Heart left ventricle (tissue), 16 donors: ENCODE measurements around the gene PSMB2. TPM values are rescaled to one million over a fixed set of nuclear protein-coding genes. Genes with fewer than 3 reads are reported as not detected.

ENCODE experiments used
- ATAC-seq, 4 donors: fragments of 200-7000 bp; cut with Tn5 transposase; one replicate each; pipeline ENCODE4 v1.9.1; 2020 to 2022; ENCODE audit warnings: moderate library complexity in 4 of 4, mild to moderate bottlenecking in 3 of 4, moderate number of reproducible peaks in 1 of 4
- DNase-seq, 5 donors: peaks; one replicate each; pipeline ENCODE4 v3.0.0-alpha.2; 2020
- H3K27ac ChIP-seq, 12 donors: fragments of 200-600 bp; sonication (generic) in 4 of 12; one replicate each; pipeline versions ENCODE4 v1.5.0 to v1.8.0; 2016 to 2022; ENCODE audit warnings: mild to moderate bottlenecking in 2 of 12
- H3K27me3 ChIP-seq, 9 donors: fragments of 200-600 bp; sonication (generic) in 2 of 9; one replicate each; pipeline versions ENCODE4 v1.5.1 to v1.8.0; 2016 to 2022; ENCODE audit warnings: mild to moderate bottlenecking in 3 of 9
- H3K36me3 ChIP-seq, 9 donors: fragments of 200-600 bp; sonication (generic) in 2 of 9; one replicate each; pipeline versions ENCODE4 v1.5.0 to v1.8.0; 2018 to 2022; ENCODE audit warnings: mild to moderate bottlenecking in 2 of 9
- H3K4me1 ChIP-seq, 12 donors: fragments of 200-600 bp; sonication (generic) in 4 of 12; one replicate each; pipeline versions ENCODE4 v1.5.0 to v1.8.0; 2016 to 2022; ENCODE audit warnings: mild to moderate bottlenecking in 3 of 12
- H3K4me3 ChIP-seq, 12 donors: fragments of 200-600 bp; sonication (generic) in 4 of 12; one replicate each; pipeline versions ENCODE4 v1.5.0 to v1.8.0; 2017 to 2022; ENCODE audit warnings: mild to moderate bottlenecking in 9 of 12, moderate library complexity in 4 of 12
- H3K9me3 ChIP-seq, 12 donors: fragments of 200-600 bp; sonication (generic) in 4 of 12; one replicate each; pipeline versions ENCODE4 v1.5.0 to v1.8.0; 2016 to 2022; ENCODE audit warnings: mild to moderate bottlenecking in 1 of 12
- POLR2A ChIP-seq, 2 donors: fragments of 450-650 bp; IDR thresholded peaks; one replicate each; pipeline ENCODE4 v1.6.1; 2017; ENCODE audit warnings: antibody characterized with exemption in 2 of 2, mild to moderate bottlenecking in 2 of 2, moderate library complexity in 2 of 2
- WGBS, 4 donors: extraction: QIAGEN DNeasy Blood & Tissue Kit in 2 of 4; methylation state at CpG; one replicate each; pipeline versions ENCODE4 v1.1.5 to v1.1.7; 2013 to 2018; 5-methylcytosine and 5-hydroxymethylcytosine counted together
- intact Hi-C, 10 donors: fragments of 100-400 bp; cut with DNase I; formaldehyde crosslinking; loops; one replicate each; pipeline versions ENCODE4 v1.11.1 to v1.14.2; 2022
- polyA plus RNA-seq, 2 donors: library from polyadenylated mRNA; stranded (reverse); fragments of 200-250 nt; gene quantifications; one replicate each; pipeline ENCODE4 v1.2.3, GENCODE V29; 2013
- total RNA-seq, 9 donors: library from RNA; depleted of rRNA in 2 of 9; stranded (reverse); fragments of >200 nt in 2 of 9; fragmentation: NEBNext Ultra II Directional in 3 of 9; extraction: Animal tissue kit (Norgen Biotek cat#: 25700) in 3 of 9; gene quantifications; one replicate each; pipeline versions ENCODE4 v1.1.0 to v1.2.4, GENCODE V29; 2016 to 2023
- TF ChIP-seq, protein P1 (sequence below), 12 donors: fragments of 200-600 bp; sonication (generic) in 4 of 12; IDR thresholded peaks; one replicate each; pipeline versions ENCODE4 v1.5.0 to v1.8.0; 2018 to 2022; ENCODE audit warnings: antibody characterized with exemption in 12 of 12, mild to moderate bottlenecking in 5 of 12
- donor health status: ischemic (EF 13 %, LVEDD 7.1; RV severe dilation, severe dysfunction).
- donor health status: healthy with polysubstance abuse.
- donor health status: DM: no; HTN: yes; CAD: no.
- donor health status: DM: no; HTN: no; CAD: no.
- donor health status: ischemic (EF 25% LVEDD 6.9; RV normal size, moderate dysfunction).
- donor health status: ischemic (EF 25% LVEDD 5.7; RV mildly dilated, moderate dysfunction).
- donor health status: healthy.
- donor health status: DM: yes; HTN: yes; CAD: no.
- donor health status: ischemic (EF 35%, LVEDD 5.7; RV mildly dilated, moderate dysfunction).
- donor health status: nonischemic (EF 11% LVEDD 7.7; RV severe dilation, severe dysfunction).
- donor health status: DM: yes; HTN: yes; CAD: no.
- donor health status: PGD.
- donor health status: ischemic (EF 29% LVEDD 5.4; RV normal size, mild dysfunction).
- donor health status: nonischemic (EF 23%, LVEDD 6.1; RV moderate dilation, normal function).

PSMB2 gene
- total and polyA plus RNA-seq, 11 donors = 36.3 to 60.0 (median 41.7) TPM

GRCh38 chr1:35570589-35571137, 70.7 kb downstream of the PSMB2 start:
- Histone ChIP-seq H3K27ac (no peak overlapping the region), H3K36me3 (peaks cover 0 to 14% (median 3%) of the 10 kb centered on the region in 9 donors), H3K9me3 (no peaks in the 10 kb centered on the region), H3K27me3 (peaks cover 15 to 62% (median 36%) of the 10 kb centered on the region in 9 donors), H3K4me1 (peaks cover 0 to 22% (median 8%) of the 10 kb centered on the region in 12 donors), H3K4me3 (no peak overlapping the region)
- intact Hi-C loops = loop anchor here in 2 of 10 donors (2.0 to 5.0 kb wide), 2 partner anchors 147 to 200 kb away; partner anchors contain the start of gene C1orf216 (in 2 of the 2)
- WGBS, 4 donors = 89 to 95% (median 92%) methylated on average over 10 of the region's 10 CpGs
- DNase-seq (no peak), ATAC-seq (no peak)
- TF ChIP-seq POLR2A (IDR thresholded peaks at IDR 0.05) = no peak
- TF ChIP-seq, protein P1, sequence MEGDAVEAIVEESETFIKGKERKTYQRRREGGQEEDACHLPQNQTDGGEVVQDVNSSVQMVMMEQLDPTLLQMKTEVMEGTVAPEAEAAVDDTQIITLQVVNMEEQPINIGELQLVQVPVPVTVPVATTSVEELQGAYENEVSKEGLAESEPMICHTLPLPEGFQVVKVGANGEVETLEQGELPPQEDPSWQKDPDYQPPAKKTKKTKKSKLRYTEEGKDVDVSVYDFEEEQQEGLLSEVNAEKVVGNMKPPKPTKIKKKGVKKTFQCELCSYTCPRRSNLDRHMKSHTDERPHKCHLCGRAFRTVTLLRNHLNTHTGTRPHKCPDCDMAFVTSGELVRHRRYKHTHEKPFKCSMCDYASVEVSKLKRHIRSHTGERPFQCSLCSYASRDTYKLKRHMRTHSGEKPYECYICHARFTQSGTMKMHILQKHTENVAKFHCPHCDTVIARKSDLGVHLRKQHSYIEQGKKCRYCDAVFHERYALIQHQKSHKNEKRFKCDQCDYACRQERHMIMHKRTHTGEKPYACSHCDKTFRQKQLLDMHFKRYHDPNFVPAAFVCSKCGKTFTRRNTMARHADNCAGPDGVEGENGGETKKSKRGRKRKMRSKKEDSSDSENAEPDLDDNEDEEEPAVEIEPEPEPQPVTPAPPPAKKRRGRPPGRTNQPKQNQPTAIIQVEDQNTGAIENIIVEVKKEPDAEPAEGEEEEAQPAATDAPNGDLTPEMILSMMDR (IDR thresholded peaks at IDR 0.05) = no peak

DNA sequence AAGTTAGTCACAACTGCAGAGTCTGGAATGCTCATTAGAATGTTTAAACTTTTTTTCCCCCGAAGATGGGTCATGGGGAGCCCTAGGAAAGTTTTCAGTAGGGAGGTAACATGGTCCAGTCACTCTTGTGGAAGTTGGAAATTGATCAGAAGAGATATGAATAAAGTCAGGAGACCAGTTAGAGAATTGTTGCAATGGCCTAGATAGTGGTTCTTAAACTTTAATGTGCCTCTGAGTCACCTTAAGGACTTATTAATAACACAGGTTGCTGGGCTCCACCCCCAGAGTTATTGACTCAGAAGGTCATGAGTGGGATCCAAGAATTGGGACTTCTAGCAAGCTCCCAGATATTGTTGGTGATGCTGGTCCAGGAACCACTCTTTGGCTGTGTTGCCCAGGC, 71.4 kb downstream of the PSMB2 start:
- Histone ChIP-seq H3K27ac (no peak overlapping the region), H3K9me3 (no peaks in the 10 kb centered on the region), H3K4me3 (no peak overlapping the region), H3K36me3 (peaks cover 0 to 19% (median 7%) of the 10 kb centered on the region in 9 donors), H3K27me3 (peaks cover 15 to 55% (median 33%) of the 10 kb centered on the region in 9 donors), H3K4me1 (peaks cover 0 to 22% (median 8%) of the 10 kb centered on the region in 12 donors)
- no peak for DNase-seq
- TF ChIP-seq POLR2A (IDR thresholded peaks at IDR 0.05) = no peak
- TF ChIP-seq, protein P1 (IDR thresholded peaks at IDR 0.05) = no peak
- ATAC-seq = no peak
- WGBS, 4 donors = 73 to 93% (median 82%) methylated on average over 1 of the region's 1 CpG
- intact Hi-C loops = loop anchor here (1.0 to 10.0 kb wide), 13 partner anchors 118 to 375 kb away; partner anchors contain the start of genes C1orf216 (in 2 of the 10) and SFPQ (in 1 of the 10)

GRCh38 chr1:35568975-35569395, 72.3 kb downstream of the PSMB2 start:
- intact Hi-C loops = loop anchor here (1.0 to 10.0 kb wide), 11 partner anchors 117 to 374 kb away; partner anchors contain the start of gene SFPQ (in 1 of the 10)
- 20 to 33% (median 27%) methylated on average over 4 of the region's 4 CpGs for WGBS, 4 donors
- no peaks in the 10 kb centered on the region for H3K9me3 ChIP-seq
- H3K4me1 ChIP-seq = peaks cover 0 to 22% (median 8%) of the 10 kb centered on the region in 12 donors
- no peak overlapping the region for H3K4me3 ChIP-seq
- TF ChIP-seq, protein P1 (IDR thresholded peaks at IDR 0.05) = peak; percentile 71 to 88 (median 80)
- no peak for TF ChIP-seq POLR2A (IDR thresholded peaks at IDR 0.05)
- peak; percentile 22 to 70 (median 59) for ATAC-seq
- H3K36me3 ChIP-seq = peaks cover 0 to 25% (median 12%) of the 10 kb centered on the region in 9 donors
- H3K27ac ChIP-seq = no peak overlapping the region
- DNase-seq = peak in 2 of 5 donors; percentile 49 to 58
- H3K27me3 ChIP-seq = peaks cover 12 to 45% (median 26%) of the 10 kb centered on the region in 9 donors

- H3K4me3 ChIP-seq = no peak overlapping the region
- H3K36me3 ChIP-seq = peaks cover 0 to 35% (median 19%) of the 10 kb centered on the region in 9 donors
- ATAC-seq (no peak), DNase-seq (no peak)
- TF ChIP-seq POLR2A (IDR thresholded peaks at IDR 0.05) = no peak
- TF ChIP-seq, protein P1 (IDR thresholded peaks at IDR 0.05) = no peak
- H3K4me1 ChIP-seq = peaks cover 0 to 14% (median 4%) of the 10 kb centered on the region in 12 donors
- intact Hi-C loops = loop anchor here in 8 of 10 donors (2.0 to 10.0 kb wide), 8 partner anchors 116 to 373 kb away; partner anchors contain the start of gene SFPQ (in 1 of the 8)
- no peaks in the 10 kb centered on the region for H3K9me3 ChIP-seq
- H3K27ac ChIP-seq = no peak overlapping the region
- 65 to 70% (median 69%) methylated on average over 9 of the region's 9 CpGs for WGBS, 4 donors
- peaks cover 3 to 36% (median 18%) of the 10 kb centered on the region in 9 donors for H3K27me3 ChIP-seq
Measured at GRCh38 chr1:35567947-35568558, 73.3 kb downstream of the PSMB2 start.
